ENCODE results near the gene FANCI.

FANCI gene

GRCh38 chr15:89308236-89308635 lies 64.5 kb downstream of the FANCI start:
- no peak for DNase-seq

GRCh38 chr15:89309993-89310392 lies 66.2 kb downstream of the FANCI start:
- peak; percentile 77 for DNase-seq

GRCh38 chr15:89315375-89315929 lies 71.7 kb downstream of the FANCI start:
- no peak for DNase-seq

GRCh38 chr15:89316504-89316903 lies 72.7 kb downstream of the FANCI start:
- DNase-seq = no peak

- no peak for DNase-seq
Observed at GRCh38 chr15:89317186-89317720, 73.5 kb downstream of the FANCI start.

GRCh38 chr15:89319678-89320077 lies 75.9 kb downstream of the FANCI start:
- DNase-seq = no peak

- no peak for DNase-seq
Observed at GRCh38 chr15:89320200-89320599, 76.4 kb downstream of the FANCI start.

- peak; percentile 35 for DNase-seq
Observed at GRCh38 chr15:89321521-89322410, 78.0 kb downstream of the FANCI start.

GRCh38 chr15:89322822-89323221 lies 79.0 kb downstream of the FANCI start:
- DNase-seq = no peak

GRCh38 chr15:89323825-89324224 lies 80.0 kb downstream of the FANCI start:
- DNase-seq = no peak

- no peak for DNase-seq
Observed at GRCh38 chr15:89325039-89325803, 81.4 kb downstream of the FANCI start.

- no peak for DNase-seq
Observed at GRCh38 chr15:89326316-89326715, 82.5 kb downstream of the FANCI start.

- DNase-seq = no peak
Observed at GRCh38 chr15:89327113-89327512, 83.3 kb downstream of the FANCI start.

GRCh38 chr15:89328398-89329254 lies 84.8 kb downstream of the FANCI start:
- DNase-seq = no peak

GRCh38 chr15:89329329-89330084 lies 85.7 kb downstream of the FANCI start:
- DNase-seq = no peak

- DNase-seq = no peak
Observed at GRCh38 chr15:89330119-89330518, 86.3 kb downstream of the FANCI start.

GRCh38 chr15:89330881-89331595 lies 87.3 kb downstream of the FANCI start:
- DNase-seq = no peak

- peak; percentile 43 for DNase-seq
Observed at GRCh38 chr15:89332446-89332845, 88.7 kb downstream of the FANCI start.

GRCh38 chr15:89333011-89333860 lies 89.5 kb downstream of the FANCI start:
- DNase-seq = no peak

- no peak for DNase-seq
Observed at GRCh38 chr15:89333959-89334509, 90.3 kb downstream of the FANCI start.

All from hematopoietic multipotent progenitor cell treated with erythropoietin and hydrocortisone succinate and interleukin-3 and kit ligand, for 8 days (in vitro differentiated cells).